Measurements from ENCODE around the gene CEBPZOS.

DNA sequence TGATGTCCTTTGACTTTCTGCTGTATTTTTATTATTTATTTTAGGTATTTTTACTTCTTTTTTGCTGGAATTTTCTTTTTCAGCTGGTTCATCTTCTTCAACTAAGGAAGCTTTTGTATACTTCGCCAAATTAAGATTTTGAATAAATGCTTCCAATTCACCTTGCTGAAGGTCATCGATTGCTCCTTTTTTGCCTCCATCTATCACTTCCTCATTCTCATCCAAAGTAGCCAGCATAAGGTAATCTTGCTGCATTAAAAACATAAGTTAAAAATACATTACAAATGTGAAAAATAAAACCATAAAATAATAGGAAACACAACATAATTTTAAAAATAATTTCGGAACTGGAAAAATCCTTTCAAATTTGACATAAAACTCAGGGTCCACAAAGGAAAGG is 32.5 kb downstream of the CEBPZOS start:
- TF ChIP-seq RHOXF2B (CRISPR knock-in tag; conservative IDR thresholded peaks at IDR 0.05) (no peak), ATF7 (IDR thresholded peaks at IDR 0.05) (no peak), TEAD4 (IDR thresholded peaks at IDR 0.05; ENCODE audit: low read length) (no peak), TEAD4 (CRISPR knock-in tag; IDR thresholded peaks at IDR 0.05; ENCODE audit: borderline replicate concordance) (no peak), STAG1 (CRISPR knock-in tag; IDR thresholded peaks at IDR 0.05; ENCODE audit: borderline replicate concordance) (no peak), BRCA1 (IDR thresholded peaks at IDR 0.05) (no peak), BRCA1 (CRISPR knock-in tag; IDR thresholded peaks at IDR 0.05) (no peak), ZNF224 (CRISPR knock-in tag; IDR thresholded peaks at IDR 0.05) (no peak), SP1 (CRISPR knock-in tag; IDR thresholded peaks at IDR 0.05) (no peak)
- TF ChIP-seq, protein P1, sequence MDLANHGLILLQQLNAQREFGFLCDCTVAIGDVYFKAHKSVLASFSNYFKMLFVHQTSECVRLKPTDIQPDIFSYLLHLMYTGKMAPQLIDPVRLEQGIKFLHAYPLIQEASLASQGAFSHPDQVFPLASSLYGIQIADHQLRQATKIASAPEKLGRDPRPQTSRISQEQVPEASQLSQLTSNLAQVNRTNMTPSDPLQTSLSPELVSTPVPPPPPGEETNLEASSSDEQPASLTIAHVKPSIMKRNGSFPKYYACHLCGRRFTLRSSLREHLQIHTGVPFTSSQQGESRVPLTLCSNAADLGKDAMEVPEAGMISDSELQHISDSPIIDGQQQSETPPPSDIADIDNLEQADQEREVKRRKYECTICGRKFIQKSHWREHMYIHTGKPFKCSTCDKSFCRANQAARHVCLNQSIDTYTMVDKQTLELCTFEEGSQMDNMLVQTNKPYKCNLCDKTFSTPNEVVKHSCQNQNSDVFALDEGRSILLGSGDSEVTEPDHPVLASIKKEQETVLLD (IDR thresholded peaks at IDR 0.05) = no peak
- TF ChIP-seq, protein P2, sequence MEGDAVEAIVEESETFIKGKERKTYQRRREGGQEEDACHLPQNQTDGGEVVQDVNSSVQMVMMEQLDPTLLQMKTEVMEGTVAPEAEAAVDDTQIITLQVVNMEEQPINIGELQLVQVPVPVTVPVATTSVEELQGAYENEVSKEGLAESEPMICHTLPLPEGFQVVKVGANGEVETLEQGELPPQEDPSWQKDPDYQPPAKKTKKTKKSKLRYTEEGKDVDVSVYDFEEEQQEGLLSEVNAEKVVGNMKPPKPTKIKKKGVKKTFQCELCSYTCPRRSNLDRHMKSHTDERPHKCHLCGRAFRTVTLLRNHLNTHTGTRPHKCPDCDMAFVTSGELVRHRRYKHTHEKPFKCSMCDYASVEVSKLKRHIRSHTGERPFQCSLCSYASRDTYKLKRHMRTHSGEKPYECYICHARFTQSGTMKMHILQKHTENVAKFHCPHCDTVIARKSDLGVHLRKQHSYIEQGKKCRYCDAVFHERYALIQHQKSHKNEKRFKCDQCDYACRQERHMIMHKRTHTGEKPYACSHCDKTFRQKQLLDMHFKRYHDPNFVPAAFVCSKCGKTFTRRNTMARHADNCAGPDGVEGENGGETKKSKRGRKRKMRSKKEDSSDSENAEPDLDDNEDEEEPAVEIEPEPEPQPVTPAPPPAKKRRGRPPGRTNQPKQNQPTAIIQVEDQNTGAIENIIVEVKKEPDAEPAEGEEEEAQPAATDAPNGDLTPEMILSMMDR (IDR thresholded peaks at IDR 0.05 in 2 of 3, conservative IDR thresholded peaks at IDR 0.05 in 1 of 3; ENCODE audit: insufficient read depth in 2 of 3, low read depth in 1 of 3, low read length in 3 of 3) = no peak
- TF ChIP-seq, protein P3, sequence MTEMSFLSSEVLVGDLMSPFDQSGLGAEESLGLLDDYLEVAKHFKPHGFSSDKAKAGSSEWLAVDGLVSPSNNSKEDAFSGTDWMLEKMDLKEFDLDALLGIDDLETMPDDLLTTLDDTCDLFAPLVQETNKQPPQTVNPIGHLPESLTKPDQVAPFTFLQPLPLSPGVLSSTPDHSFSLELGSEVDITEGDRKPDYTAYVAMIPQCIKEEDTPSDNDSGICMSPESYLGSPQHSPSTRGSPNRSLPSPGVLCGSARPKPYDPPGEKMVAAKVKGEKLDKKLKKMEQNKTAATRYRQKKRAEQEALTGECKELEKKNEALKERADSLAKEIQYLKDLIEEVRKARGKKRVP (CRISPR knock-in tag; IDR thresholded peaks at IDR 0.05) = no peak
